Breast epithelium (tissue), 3 donors: ENCODE results near the gene MASP1.

ENCODE experiments used
- POLR2A ChIP-seq: fragments of 450-650 bp; IDR thresholded peaks from one replicate; pipeline ENCODE4 v1.6.1; 2016; ENCODE audit warnings: antibody characterized with exemption, mild to moderate bottlenecking, moderate library complexity
- TF ChIP-seq, protein P1 (sequence below), 3 donors: fragments of 450-650 bp; IDR thresholded peaks; one replicate each; pipeline ENCODE4 v1.5.1; 2016 to 2017; ENCODE audit warnings: antibody characterized with exemption in 3 of 3, mild to moderate bottlenecking in 3 of 3, moderate library complexity in 3 of 3

DNA sequence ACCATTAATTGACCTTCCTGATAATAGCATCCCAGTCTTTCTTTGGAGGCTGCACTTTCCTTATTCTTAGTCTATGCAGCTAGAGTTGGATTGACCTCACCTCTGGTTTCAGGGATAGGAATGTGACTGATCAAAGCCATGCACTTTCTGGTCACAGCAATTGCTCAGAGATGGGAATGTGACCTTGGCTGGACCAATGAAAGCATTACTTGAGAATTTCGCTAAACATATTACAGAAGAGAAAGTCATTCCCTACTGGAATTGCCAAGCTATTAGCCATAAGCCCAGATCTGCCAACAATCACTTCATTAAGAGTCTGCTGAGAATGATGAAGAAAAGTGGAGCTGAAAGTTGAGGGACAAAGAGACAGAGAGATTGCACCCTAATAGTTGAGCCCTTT lies 61.5 kb downstream of the MASP1 start:
- TF ChIP-seq, protein P1, sequence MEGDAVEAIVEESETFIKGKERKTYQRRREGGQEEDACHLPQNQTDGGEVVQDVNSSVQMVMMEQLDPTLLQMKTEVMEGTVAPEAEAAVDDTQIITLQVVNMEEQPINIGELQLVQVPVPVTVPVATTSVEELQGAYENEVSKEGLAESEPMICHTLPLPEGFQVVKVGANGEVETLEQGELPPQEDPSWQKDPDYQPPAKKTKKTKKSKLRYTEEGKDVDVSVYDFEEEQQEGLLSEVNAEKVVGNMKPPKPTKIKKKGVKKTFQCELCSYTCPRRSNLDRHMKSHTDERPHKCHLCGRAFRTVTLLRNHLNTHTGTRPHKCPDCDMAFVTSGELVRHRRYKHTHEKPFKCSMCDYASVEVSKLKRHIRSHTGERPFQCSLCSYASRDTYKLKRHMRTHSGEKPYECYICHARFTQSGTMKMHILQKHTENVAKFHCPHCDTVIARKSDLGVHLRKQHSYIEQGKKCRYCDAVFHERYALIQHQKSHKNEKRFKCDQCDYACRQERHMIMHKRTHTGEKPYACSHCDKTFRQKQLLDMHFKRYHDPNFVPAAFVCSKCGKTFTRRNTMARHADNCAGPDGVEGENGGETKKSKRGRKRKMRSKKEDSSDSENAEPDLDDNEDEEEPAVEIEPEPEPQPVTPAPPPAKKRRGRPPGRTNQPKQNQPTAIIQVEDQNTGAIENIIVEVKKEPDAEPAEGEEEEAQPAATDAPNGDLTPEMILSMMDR (IDR thresholded peaks at IDR 0.05) = no peak
- TF ChIP-seq POLR2A = no peak
